NT2/D1 (cell line): ENCODE results near the gene PRG2.

Experiments used
- SUZ12 ChIP-seq: IDR thresholded peaks from 2 replicates; pipeline ENCODE4 v1.6.1; 2011; ENCODE audit not compliant: insufficient read length, insufficient read depth; ENCODE audit errors: extremely low read depth
- ZNF274 ChIP-seq: IDR thresholded peaks from 2 replicates; pipeline ENCODE4 v1.6.1; 2011; ENCODE audit warnings: mild to moderate bottlenecking, low read depth, low read length

DNA sequence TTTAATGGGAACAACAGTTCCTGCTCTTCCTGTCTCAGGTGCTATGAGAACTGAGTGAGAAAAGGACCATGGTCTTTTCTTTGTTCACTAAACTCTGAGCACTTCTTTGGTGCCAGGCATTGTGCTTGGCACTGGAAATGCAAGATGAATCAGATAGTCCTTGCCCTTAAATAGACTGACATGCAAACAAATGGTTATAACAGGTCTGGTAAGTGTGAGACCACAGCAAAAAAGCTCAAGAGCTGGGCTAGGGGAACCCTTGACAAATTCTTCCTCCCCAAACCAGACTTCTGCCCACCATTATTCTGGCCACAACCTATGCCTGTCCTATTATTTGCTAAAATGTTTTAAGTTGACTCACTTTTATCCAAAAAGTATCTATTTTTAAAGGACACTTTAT, 31.4 kb upstream of the PRG2 start:
- TF ChIP-seq ZNF274 (no peak), SUZ12 (no peak)
